T1000 (cell line): Measurements from ENCODE around the gene ZNF827.

ENCODE experiments used
- DNase-seq: peaks from one replicate; lab custom pipeline; 2025; ENCODE audit warnings: mixed read lengths; lab: John Stamatoyannopoulos, UW

The ZNF827 gene

DNA sequence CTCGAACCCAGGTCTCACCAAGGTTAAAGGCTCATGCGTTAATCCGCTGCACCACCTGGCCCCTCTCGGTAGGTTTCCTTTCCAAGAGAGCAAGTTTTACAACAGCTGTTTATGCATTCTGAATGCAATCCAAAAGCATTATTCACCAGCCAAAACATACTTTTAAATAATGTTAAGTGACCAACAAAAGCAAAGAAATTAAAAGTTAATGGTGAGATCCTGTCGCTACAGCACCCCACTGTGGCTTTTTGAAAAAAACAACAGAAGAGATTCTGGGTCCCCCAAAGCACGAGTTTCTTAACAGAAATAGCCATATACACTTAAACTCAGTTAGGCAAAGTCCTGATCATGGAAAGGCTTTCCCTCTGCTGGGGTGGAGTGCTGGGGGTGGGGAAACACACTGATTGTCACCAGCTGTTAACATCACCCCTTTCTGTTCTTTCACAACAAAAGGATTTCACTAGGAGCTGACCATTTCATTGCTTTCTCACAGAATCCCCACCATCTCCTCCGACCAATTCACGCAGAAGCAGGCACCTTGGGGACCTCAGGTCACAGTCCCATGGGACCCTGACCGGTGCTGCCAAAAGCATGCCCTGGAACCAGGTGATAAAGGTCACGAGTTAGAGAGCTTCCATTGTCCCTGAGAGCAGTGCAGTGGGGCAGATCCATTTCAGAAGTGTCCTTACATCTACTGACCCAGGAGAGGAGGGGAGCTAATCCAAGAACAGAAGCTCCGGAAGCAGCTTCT lies 51.2 kb downstream of the ZNF827 start:
- no peak for DNase-seq

DNA sequence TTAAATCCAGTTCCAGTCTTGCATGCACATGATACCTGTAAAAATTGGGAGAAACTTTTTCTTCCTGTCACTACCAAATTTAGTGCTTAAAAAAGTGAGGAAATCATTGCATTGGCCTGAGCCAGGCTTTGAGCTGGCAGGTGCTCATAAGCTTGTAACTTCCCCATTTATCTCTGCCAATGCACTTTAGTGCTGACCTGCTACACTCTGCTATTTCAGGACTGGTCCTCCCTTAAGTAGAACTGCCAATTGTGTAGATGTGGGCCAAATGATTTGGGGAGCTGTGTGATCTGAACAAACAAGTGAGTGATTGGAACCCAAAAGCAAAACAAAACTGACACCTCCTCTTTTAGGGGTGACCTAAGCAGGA lies 51.8 kb downstream of the ZNF827 start:
- no peak for DNase-seq

DNA sequence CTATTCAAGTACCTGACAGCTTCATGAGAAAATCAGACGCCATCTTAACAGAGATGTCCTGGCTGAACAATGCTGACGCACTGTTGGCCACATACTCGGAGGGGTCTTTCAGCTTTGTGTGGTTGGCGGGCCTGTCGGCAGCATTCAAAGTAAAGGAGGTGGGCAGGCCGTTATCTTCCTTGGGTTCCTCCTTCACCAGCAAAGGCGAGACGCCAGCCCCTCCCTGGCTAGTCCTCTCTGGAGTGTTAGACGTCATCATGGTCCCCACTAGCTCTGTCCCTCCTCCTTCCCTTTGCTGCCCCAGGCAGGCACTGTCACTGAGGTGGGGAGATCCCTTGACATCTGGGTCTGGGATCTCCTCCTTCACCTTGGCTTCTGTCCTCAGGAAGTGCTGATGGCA lies 53.0 kb downstream of the ZNF827 start:
- no peak for DNase-seq

DNA sequence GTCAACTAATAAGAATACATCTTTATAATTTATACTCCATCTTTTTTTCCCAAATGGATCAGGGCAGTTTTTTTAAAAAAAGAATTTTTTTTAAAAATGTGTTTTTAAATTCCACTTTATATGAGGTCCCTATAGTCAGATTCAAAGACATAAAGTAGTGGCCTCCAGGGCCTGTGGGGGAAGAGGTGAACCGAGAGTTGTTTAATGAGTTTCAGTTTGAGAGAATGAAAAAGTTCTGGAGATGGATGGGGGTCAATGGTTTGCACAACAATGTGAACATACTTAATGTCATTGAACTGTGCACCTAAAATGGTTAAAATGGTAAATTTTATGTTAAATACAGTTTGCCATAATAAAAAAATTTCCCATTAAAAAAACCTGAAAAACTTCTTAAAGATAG lies 53.8 kb downstream of the ZNF827 start:
- DNase-seq = no peak

DNA sequence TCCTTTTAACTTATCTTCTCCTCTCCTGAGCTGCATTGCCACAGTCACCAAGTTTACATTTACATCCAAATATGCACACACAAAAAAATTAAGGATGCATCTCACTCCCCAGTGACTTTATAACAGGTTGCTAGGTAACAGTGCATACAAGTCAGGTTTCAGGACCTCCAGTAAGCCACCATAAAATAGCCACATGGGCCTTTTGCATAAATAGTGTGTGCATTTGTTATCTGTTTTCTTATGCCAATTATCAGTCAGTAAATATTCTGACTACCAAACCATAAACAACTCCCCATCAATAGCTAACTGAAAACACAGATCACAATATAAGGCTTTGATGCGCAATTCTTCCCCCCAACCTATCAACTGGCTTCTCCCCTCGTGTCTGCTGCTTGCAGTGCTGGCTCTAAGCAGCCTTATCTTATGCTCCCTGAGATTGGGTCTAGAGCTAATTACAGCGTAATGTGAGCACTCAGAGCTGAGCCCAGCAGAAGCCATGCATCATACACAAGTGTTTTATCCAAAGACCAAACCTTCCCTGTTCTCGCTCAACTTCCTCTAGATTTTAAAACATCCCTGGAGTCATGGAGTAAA lies 55.4 kb downstream of the ZNF827 start:
- no peak for DNase-seq

DNA sequence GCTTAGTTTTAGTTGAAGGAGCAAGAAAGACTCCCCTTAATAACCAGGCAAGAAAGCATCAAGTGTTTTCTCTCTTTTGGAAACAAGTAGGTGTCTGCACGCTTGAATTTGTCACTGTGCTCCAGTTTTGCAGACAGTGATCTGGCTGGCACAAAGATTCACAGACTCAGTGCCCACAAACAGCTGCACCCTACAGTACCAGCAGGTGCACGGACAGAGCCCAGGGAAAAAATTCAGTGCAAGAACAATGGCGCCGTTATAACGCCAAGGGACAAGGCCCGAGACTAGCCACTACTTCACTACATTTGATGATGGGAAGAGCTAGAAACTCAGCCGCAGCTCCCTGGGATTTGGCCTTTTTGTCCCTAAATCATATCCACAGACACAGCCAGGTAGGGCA lies 56.0 kb downstream of the ZNF827 start:
- DNase-seq = no peak

DNA sequence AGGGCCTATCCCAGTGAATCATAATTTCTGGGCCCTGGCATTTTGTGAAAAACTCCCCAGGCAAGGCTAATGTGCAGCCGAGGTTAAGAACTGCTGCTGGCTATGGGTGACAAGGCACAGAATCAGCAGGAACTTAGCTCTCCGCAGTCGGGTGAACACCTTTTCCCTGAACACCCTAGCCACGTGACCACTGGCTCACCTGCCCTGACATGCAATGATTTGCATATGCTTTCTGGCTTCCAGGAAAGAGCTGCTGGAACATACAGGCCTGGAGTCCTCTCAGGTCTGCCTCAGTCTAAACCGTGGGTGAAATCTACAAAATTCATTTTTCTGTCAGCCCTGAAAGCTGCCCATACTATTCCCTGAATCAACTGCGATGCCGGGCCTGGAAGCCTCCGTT lies 56.6 kb downstream of the ZNF827 start:
- DNase-seq = no peak

DNA sequence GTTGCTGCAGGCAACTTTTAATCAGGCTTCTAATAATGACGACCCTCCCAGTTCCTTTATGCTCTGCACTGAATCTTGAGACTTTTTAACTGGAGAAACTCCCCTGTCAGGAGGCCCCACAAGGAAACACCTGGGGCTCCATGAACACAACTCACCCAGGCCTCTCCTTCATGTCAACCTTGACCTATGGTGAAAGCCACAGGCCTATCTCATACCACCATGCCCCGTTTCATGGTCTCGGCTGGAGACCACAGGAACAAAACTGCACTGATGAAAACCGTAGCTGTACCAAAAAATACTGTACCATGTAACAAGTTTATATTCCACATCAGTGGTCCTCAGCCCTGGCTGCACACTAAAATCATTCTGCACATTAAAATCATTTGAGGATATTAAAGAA lies 57.0 kb downstream of the ZNF827 start:
- DNase-seq = no peak

DNA sequence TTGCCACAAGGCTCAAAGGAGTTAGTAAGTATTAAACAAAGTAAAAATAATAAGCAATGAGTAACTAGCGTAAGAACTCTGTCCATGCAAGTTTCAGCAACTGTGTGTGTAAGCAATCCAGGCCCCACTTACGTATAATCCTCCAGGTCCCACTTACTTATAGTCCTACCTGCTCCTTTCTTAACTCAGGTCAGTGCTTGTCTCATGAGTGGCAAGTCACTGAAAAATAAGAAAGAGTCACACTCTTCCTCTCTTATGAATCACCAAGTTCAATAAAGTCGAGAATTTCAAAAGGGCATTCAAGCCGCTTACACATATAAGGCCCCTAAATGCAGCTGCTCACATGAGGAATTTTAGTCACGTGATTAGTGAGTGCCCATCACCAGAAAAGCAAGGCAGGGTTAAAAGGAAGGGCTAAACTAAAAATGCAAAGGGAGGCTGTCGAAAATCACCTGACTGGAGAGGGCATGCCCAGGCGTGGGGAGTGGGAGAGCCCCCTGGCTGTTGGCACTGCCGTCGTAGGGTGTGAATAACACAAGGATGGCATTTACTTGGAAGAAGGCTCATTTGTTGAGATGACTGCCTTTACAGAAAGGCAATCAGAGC lies 58.2 kb downstream of the ZNF827 start:
- no peak for DNase-seq

DNA sequence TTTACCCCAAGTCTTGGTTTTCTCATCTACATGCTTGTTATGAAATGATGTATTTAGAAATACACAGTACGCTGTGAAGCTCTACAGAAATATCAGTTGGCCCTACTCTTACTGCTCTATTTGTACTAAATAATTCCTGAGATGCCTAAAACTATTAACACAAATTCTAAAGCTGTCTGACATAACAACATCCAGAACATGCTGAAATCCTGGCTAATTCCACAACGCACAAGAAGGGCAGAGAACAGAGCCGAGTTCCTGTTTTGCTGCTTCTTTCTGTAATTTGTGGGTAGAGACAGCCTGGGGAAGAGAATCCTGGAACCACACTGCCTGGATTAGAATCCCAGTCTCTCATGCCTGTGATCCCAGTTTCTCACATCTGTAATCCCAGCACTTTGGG lies 59.0 kb downstream of the ZNF827 start:
- no peak for DNase-seq

DNA sequence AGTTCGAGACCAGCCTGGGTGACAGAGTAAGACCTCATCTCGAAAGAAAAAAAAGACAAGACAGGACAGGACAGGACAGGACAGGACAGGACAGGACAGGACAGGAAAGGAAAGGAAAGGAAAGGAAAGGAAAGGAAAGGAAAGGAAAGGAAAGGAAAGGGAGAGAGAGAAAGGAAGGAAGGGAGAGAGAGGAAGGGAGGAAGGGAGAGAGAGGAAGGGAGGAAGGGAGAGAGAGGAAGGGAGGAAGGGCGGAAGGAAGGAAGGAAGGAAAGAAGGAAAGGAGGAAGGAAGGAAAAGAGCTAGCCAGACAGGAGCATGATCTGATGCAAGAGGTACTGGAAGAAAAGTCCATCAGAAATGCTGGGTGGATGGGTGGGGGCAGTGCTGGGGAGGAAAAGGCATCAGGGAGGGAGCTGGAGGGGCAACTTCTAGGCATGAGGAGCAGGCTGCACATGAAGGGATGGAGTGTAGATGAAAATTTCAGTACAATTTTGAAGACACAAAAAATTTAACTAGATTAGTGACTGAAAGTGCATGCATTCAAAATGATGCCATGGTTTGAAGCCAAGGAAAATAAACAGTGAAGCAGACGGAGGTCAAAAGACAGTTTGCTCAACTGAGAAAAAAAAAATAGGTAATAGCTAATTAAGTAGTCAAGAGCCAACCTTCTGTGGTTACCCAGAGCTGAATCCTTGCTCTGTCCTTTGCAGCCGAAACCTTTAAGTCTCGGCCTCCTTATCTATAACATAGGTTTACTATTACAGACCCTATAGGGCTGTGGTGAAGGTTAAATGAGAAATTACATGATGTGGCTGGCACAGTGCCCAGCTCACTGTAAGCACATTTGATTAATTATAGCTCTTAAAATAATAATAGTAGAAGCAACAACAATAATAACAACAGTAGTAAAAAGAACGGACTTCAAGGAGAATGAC lies 59.9 kb downstream of the ZNF827 start:
- DNase-seq = no peak

DNA sequence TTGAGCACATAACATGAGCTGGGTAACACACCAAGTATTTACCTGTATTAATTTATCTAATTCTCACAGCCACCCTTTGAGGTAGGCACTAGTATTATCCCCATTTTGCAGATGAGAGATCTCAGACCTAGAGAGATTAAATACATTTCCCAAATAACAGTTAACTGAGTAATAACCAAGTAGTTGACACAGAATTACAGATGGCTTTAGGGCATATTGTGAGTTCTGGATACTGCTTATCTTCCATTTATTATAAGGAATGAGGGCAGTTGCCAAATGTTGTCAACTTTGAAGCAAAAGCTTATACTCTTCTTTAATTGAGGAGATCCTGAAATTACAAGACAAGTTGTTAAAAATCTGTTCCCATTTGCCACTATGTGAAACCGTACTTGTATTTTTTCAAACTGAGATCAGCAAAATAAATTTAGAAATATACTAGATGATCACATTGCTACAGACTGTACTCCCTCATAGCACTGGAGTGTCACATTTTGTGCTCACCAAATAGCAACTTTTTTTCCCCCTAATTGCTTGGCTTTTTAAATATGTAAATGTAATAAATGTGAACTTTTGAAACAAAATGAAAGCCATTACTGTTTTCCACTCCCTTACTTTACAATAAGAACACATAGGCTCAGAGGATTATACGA lies 62.0 kb downstream of the ZNF827 start:
- DNase-seq = no peak

DNA sequence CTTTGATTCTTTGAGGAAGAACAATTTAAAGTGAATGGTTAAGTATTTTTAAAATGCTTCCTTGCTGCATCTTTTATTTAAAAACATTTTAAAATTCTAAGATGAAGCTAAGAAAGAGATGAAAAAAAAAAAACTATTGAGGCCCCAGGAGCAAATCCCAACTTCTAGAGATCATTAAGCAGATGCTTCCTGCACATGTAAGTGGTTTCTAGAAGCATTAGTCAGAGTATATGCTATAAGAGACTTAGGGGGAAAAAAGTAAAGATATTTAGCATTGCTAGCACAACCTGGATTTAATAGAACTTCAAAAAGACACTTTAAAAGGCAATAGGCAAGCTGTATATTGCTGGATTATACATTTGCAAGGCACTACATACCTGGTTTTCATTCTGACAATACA lies 64.7 kb downstream of the ZNF827 start:
- no peak for DNase-seq

DNA sequence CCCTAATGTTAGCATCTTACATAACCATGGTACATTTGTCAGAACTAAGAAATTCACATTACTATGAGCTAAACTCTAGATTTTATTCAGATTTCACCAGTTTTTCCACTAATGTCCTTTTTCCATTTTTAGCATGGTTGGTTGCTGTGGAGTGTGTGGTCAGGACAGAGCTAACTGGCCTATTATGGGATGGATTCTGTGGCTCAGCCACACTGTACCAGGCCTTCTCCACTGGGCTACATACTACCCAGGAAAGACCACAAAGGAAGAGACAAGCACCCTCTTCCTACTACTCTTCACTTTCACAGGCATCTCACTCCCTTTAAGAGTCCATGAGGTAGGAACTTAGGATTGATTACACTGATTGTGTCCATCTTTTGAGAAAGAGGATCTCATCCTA lies 67.4 kb downstream of the ZNF827 start:
- DNase-seq = no peak

DNA sequence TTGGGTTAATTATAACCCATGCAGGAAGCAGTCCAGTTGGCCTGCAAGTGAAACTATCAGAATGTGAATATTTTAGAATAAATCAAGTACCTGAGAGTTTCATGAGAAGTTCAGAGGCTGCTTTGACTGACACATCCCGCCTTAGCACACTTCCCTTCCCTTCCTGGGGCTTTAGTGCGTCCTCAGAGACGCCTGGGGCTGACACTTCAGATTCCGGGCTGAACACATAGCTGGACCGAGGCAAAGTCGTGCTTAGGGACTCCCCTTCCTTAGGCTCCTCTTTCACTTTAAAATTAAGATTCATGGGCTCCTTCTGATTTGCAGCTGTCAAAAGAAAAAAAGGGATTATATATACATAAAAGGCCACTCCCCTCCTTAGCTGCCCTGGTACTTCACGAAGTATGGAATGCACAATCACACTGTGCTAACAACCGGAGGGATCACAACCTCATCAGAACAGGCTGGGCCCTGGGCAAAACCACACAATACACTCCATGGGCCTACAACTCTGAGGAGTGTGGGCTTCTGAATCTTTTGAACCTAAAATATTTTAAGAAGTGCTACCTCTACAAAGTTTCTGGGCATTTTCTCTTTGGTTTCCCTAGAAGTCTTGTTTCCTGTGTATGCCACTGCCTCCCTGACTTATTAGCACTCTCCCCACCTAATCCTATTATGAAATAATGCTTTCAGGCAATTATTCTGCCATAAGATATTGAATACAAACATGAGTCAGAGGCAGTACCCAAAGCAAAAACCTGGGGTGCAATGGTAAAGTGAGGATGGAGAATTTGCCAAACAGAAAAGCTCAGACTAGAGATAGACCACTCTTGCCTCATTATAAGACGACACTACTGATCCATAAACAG lies 68.2 kb downstream of the ZNF827 start:
- DNase-seq = no peak

DNA sequence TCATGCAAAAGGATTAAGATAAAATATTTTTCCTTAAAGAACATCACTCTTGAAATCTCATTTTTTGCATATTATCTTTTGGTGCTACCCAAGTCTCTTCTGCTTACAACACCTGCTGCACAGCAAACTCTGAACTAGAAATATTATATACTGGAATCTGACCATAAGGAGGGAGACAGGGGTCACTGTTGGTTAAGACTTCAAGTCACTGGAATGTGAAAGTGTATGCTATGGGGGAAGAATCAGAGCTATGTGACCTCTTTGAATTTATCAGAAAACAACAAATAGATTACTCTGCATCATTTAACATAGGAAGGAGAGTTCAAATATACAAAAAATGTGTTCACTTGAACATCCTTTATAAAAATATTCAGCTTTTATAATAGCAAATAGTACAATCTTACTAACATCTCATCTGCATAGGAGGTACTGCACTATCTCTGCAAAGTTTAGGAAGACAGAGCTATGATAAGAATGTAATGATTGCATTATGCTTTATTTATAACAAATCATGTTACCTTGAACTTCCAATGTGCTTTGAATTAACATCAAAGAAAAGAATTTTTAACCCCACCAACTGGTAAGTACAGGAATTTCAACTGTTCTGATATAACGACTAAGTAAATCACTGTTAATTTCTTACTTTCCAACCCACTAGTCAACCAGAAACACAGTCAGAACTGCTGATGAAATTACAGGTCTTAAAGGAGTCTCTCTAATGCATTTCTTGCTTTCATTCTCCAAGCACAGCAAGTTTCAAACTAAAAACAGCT lies 69.8 kb downstream of the ZNF827 start:
- no peak for DNase-seq

DNA sequence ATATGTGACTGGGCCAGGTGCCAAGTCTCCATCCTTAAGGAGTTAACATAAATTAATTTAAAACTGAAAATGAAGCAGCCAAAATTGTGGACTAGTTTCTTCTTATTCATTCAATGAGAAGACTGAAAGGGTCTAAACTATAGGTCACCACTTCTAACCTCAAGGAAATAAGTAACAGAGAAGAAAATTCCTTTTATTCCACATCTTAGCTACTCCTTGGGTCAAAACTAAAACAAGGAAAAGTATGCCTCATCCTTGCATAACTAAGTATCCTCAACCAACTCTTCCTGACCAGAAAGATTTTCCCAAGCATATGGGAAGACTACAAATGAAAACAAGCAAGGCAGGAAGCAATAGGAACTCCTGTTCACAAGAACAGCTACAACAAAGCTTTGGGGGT lies 71.2 kb downstream of the ZNF827 start:
- DNase-seq = no peak

DNA sequence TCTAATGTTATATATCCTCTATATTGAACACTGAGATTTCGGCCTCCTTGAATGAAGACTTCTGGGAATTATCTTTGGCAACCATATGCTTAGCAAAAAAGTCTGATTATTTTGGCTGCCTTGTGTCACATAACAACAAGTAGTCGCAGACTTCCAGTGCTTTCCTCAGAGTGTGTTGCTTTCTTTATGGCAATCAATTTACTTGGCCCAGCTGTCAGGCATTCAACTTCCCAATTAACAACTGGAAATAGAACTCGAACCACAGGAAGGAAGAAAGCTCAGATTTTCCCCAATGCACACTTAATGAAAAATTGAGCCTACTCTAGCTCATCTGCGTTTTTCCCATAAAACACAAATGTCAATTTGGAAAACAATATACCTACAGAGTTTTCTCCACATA lies 71.6 kb downstream of the ZNF827 start:
- no peak for DNase-seq

DNA sequence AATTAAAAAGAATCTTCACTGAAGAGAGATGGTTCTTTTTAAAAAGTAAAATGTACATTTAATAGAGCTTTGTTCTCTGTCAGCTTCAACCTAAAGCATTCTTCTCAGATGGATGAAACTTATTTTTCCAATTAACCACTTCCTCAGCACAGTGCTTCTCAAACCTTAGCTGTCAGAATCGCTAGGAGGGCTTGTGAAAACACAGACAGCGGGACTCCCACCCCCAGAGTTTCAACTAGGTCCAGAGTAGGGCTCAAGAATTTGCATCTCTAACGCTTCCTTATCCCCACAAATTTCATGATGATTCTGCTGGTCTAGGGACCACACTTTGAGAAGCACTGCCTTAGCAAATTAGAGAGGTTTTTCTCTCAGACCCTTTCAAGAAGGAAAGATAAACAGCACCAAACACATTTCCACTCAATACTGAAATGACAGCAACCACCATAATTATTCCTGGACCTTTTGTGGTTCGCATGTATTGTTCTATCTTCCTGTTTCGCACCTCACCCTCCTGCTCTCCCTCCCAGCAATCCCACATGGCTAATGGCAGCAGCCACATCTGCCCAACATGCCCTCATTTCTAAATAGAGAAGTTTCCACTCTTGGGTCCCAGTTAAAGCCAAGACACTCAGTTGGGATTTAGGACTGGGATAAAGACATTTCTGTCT lies 73.2 kb downstream of the ZNF827 start:
- no peak for DNase-seq

DNA sequence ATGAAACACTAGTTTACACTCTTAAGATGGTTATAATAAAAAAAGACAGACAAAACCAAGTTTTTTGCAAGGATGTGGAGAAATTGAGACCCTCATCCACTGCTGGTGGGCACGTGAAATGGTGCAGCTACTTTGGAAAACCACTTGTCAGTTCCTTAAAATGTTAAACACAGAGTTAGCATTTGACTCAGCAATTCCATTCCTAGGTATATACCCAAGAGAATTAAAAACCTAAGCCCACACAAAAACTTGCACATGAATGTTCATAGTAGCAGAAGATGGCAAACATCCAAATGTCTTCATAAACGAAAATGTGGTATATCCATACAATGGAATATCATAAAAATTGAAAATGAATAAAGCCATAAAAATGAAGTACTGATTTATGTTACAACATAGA lies 75.4 kb downstream of the ZNF827 start:
- DNase-seq = no peak
